HEK293 (cell line): ENCODE data around the gene RABEP2.
A peak's percentile ranks its signal among the peaks of the same experiment; 100 is the strongest.

ENCODE experiments used
- CTCF ChIA-PET: fragments of 350-600 bp; formaldehyde crosslinking; extraction: SDS; loops from one replicate; lab custom pipeline; 2021; ENCODE audit warnings: antibody characterized with exemption; lab: Yijun Ruan, JAX
- POLR2A ChIA-PET: fragments of 300-600 bp; formaldehyde crosslinking; extraction: SDS; loops from one replicate; lab custom pipeline; 2020; ENCODE audit warnings: antibody characterized with exemption, inconsistent platforms; lab: Yijun Ruan, JAX
- H3K27ac ChIP-seq: fragments of 200-500 bp; sonication (Bioruptor generic); 2 replicates; pipeline ENCODE4 v1.5.1; 2014; ENCODE audit warnings: low read depth, low read length, control low read depth, inconsistent platforms; ENCODE audit errors: extremely low read depth
- H3K36me3 ChIP-seq, 2 experiments: fragments of 200-500 bp in 1 of 2; sonication (Bioruptor generic) in 1 of 2; 1 replicate in 1 of 2; 2 replicates in 1 of 2; pipeline ENCODE4 v1.5.1; 2014 to 2017; ENCODE audit warnings: inconsistent platforms in 2 of 2, low read length in 2 of 2; ENCODE audit not compliant: control insufficient read depth in 2 of 2, insufficient read depth in 1 of 2
- H3K4me1 ChIP-seq: fragments of 200-500 bp; sonication (Bioruptor generic); 2 replicates; pipeline ENCODE4 v1.5.1; 2014; ENCODE audit warnings: mild to moderate bottlenecking, low read length, inconsistent platforms; ENCODE audit not compliant: control insufficient read depth, insufficient read depth
- H3K4me3 ChIP-seq: 2 replicates; pipeline ENCODE4 v1.5.1; 2011; ENCODE audit warnings: low read depth, mild to moderate bottlenecking, control low read depth, low read length, moderate library complexity
- H3K9me3 ChIP-seq: fragments of 200-500 bp; sonication (Bioruptor generic); 2 replicates; pipeline ENCODE4 v1.5.1; 2014; ENCODE audit warnings: low read depth, low read length, inconsistent platforms; ENCODE audit not compliant: control insufficient read depth, insufficient read depth
- GLIS1 ChIP-seq: fragments of 450-650 bp; formaldehyde crosslinking; IDR thresholded peaks from 2 replicates; pipeline ENCODE4 v1.5.1; 2016; ENCODE audit warnings: missing biosample characterization, missing genetic modification characterization
- GLIS2 ChIP-seq: fragments of 450-650 bp; formaldehyde crosslinking; IDR thresholded peaks from 2 replicates; pipeline ENCODE4 v1.5.1; 2016; ENCODE audit warnings: missing biosample characterization, missing genetic modification characterization
- KLF10 ChIP-seq: fragments of 450-650 bp; IDR thresholded peaks from 2 replicates; pipeline ENCODE4 v1.5.1; 2018; ENCODE audit warnings: missing biosample characterization, mild to moderate bottlenecking, missing genetic modification characterization
- KLF17 ChIP-seq: fragments of 450-650 bp; formaldehyde crosslinking; IDR thresholded peaks from 2 replicates; pipeline ENCODE4 v1.5.1; 2016; ENCODE audit warnings: missing biosample characterization, missing genetic modification characterization
- PRDM10 ChIP-seq: fragments of 450-650 bp; formaldehyde crosslinking; IDR thresholded peaks from 2 replicates; pipeline ENCODE4 v1.5.1; 2016; ENCODE audit warnings: missing biosample characterization, missing genetic modification characterization
- ZFP41 ChIP-seq: fragments of 450-650 bp; formaldehyde crosslinking; IDR thresholded peaks from 2 replicates; pipeline ENCODE4 v1.5.1; 2016; ENCODE audit warnings: missing biosample characterization, missing genetic modification characterization, borderline replicate concordance
- ZNF223 ChIP-seq: fragments of 450-650 bp; formaldehyde crosslinking; IDR thresholded peaks from 2 replicates; pipeline ENCODE4 v1.5.1; 2016; ENCODE audit warnings: missing biosample characterization, missing genetic modification characterization
- ZNF274 ChIP-seq, 2 experiments: fragments of 200-500 bp in 1 of 2; fragments of 450-650 bp in 1 of 2; sonication (Bioruptor generic) in 1 of 2; formaldehyde crosslinking in 1 of 2; IDR thresholded peaks; 2 replicates each; pipeline versions ENCODE4 v1.5.1 to v1.6.1; 2014 to 2016; ENCODE audit warnings: borderline replicate concordance in 1 of 2, inconsistent platforms in 1 of 2, low read length in 1 of 2, missing biosample characterization in 1 of 2, missing genetic modification characterization in 1 of 2
- ZNF530 ChIP-seq: fragments of 450-650 bp; formaldehyde crosslinking; IDR thresholded peaks from 2 replicates; pipeline ENCODE4 v1.5.1; 2016; ENCODE audit warnings: low read depth, missing biosample characterization, missing genetic modification characterization
- ZNF645 ChIP-seq: fragments of 450-650 bp; formaldehyde crosslinking; IDR thresholded peaks from 2 replicates; pipeline ENCODE4; 2016; ENCODE audit warnings: missing biosample characterization, missing genetic modification characterization
- TF ChIP-seq, protein P1 (sequence below): fragments of 450-650 bp; formaldehyde crosslinking; IDR thresholded peaks from 2 replicates; pipeline ENCODE4 v1.5.1; 2017; ENCODE audit warnings: missing biosample characterization, missing genetic modification characterization
- TF ChIP-seq, protein P2 (sequence below): sonication (generic); formaldehyde crosslinking; IDR thresholded peaks from 2 replicates; pipeline ENCODE4 v1.8.1; 2022; ENCODE audit warnings: mild to moderate bottlenecking, moderate library complexity, missing genetic modification reagents
- TF ChIP-seq, protein P3 (sequence below): fragments of 450-650 bp; formaldehyde crosslinking; IDR thresholded peaks from 2 replicates; pipeline ENCODE4 v1.5.1; 2016; ENCODE audit warnings: missing biosample characterization, missing genetic modification characterization

The RABEP2 gene

DNA sequence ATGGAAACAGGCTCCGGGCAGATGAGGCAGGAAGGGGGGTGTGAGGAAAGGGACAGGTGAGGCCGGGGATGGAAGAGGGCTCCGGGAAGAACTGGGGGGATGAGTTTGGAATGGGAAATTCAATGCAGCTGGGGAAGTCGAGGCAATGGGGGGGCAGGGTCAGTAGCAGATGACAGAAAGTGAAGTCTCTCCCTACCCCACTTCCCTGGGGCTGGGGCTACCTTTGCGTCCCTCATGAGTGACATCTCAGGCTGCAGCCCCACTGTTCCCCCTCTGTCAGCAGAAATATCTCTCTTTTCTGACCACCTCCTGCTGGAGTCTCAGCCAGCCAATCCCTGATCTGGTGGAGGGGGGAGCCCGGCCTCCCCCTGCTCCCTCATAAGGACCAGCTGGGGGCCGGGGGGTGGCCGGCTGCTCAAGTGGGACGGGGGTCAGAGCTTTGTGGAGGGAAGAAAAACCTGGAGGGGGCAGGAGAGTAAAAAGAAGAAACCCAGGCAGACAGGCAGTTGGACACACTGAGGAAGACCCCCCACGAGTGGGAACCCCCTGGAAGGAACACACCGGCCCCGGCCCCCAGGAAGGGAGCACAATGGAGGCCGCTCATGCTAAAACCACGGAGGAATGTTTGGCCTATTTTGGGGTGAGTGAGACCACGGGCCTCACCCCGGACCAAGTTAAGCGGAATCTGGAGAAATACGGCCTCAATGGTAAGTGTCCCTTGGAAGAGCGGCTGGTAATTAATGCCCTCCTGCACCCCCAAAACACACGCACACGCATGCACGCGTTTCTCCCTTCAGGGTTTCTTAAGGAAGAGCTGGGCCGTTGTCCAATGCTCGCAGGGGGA lies 46.7 kb downstream of the RABEP2 start, which contains the start of gene ATP2A1:
ATP2A1 (plus strand) TSS at position 406 of the 844 bp plus-strand sequence; CDS start at position 590, 184 bp downstream.
- peak within 1 kb of the TSS; percentile 67; the same call in 1 of the 2 replicates for H3K27ac ChIP-seq

DNA sequence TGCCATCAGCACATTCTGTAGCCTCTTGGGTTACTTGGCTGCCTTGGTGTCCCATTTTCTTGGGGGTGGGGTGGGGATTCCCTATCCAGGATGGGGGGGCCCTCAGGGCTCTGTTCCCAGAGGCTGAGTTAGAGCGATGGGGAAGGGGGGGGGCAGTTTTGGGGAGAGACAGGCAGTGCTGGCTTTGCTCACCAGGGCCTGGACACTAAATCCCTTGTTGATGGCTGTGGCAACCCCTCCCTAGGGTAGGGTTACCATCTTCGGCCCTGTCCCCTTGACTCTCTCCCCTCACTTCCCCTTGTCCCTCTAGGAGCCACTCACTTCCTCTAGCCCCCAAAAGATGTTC lies 47.4 kb downstream of the RABEP2 start:
- Histone ChIP-seq H3K36me3 (peaks cover 4 to 17% of the 10 kb centered on the region in 2 experiments; a peak in 2 of 3 replicates), H3K27ac (no peak overlapping the region), H3K9me3 (no peaks in the 10 kb centered on the region), H3K4me1 (peaks cover 11% of the 10 kb centered on the region), H3K4me3 (no peak overlapping the region)
- ChIA-PET CTCF (no interaction called here), POLR2A (no interaction called here)
- TF ChIP-seq, protein P1, sequence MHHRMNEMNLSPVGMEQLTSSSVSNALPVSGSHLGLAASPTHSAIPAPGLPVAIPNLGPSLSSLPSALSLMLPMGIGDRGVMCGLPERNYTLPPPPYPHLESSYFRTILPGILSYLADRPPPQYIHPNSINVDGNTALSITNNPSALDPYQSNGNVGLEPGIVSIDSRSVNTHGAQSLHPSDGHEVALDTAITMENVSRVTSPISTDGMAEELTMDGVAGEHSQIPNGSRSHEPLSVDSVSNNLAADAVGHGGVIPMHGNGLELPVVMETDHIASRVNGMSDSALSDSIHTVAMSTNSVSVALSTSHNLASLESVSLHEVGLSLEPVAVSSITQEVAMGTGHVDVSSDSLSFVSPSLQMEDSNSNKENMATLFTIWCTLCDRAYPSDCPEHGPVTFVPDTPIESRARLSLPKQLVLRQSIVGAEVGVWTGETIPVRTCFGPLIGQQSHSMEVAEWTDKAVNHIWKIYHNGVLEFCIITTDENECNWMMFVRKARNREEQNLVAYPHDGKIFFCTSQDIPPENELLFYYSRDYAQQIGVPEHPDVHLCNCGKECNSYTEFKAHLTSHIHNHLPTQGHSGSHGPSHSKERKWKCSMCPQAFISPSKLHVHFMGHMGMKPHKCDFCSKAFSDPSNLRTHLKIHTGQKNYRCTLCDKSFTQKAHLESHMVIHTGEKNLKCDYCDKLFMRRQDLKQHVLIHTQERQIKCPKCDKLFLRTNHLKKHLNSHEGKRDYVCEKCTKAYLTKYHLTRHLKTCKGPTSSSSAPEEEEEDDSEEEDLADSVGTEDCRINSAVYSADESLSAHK, result no peak
- TF ChIP-seq KLF17, result 0 out of 2 replicates have a peak, but pooled peaks have one; percentile 34

More for the DNA sequence above, 46.7 kb downstream of the RABEP2 start, which contains the start of gene ATP2A1:
- Histone ChIP-seq H3K4me3 (peak within 1 kb of the TSS; percentile 62), H3K9me3 (no peaks in the 10 kb centered on the region), H3K4me1 (peaks cover 11% of the 10 kb centered on the region), H3K36me3 (peaks cover 4 to 11% of the 10 kb centered on the region in 2 experiments; a peak in 2 of 3 replicates)
- POLR2A ChIA-PET, result interaction anchor here (1.2 to 2.5 kb wide), 6 partner anchors 10 to 73 kb away, joined by 3 to 13 read pairs (median 9); partner anchors contain the start of genes NFATC2IP, SH2B1 and TUFM
- CTCF ChIA-PET, result no interaction called here
- TF ChIP-seq, protein P2, sequence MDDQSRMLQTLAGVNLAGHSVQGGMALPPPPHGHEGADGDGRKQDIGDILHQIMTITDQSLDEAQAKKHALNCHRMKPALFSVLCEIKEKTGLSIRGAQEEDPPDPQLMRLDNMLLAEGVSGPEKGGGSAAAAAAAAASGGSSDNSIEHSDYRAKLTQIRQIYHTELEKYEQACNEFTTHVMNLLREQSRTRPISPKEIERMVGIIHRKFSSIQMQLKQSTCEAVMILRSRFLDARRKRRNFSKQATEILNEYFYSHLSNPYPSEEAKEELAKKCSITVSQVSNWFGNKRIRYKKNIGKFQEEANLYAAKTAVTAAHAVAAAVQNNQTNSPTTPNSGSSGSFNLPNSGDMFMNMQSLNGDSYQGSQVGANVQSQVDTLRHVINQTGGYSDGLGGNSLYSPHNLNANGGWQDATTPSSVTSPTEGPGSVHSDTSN (CRISPR knock-in tag), result no peak
- TF ChIP-seq PRDM10, result peak; percentile 56; the same call in 1 of the 2 replicates
- TF ChIP-seq KLF10 (tag by site-specific recombination), result no peak
- TF ChIP-seq, protein P3, sequence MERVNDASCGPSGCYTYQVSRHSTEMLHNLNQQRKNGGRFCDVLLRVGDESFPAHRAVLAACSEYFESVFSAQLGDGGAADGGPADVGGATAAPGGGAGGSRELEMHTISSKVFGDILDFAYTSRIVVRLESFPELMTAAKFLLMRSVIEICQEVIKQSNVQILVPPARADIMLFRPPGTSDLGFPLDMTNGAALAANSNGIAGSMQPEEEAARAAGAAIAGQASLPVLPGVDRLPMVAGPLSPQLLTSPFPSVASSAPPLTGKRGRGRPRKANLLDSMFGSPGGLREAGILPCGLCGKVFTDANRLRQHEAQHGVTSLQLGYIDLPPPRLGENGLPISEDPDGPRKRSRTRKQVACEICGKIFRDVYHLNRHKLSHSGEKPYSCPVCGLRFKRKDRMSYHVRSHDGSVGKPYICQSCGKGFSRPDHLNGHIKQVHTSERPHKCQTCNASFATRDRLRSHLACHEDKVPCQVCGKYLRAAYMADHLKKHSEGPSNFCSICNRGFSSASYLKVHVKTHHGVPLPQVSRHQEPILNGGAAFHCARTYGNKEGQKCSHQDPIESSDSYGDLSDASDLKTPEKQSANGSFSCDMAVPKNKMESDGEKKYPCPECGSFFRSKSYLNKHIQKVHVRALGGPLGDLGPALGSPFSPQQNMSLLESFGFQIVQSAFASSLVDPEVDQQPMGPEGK (tag by site-specific recombination), result peak; percentile 51; the same call in 1 of the 2 replicates
- TF ChIP-seq GLIS1 (tag by site-specific recombination), result peak; percentile 94
- TF ChIP-seq ZNF223 (tag by site-specific recombination), result no peak
- TF ChIP-seq ZNF645 (tag by site-specific recombination), result no peak
- TF ChIP-seq ZNF530, result no peak
- no peak for TF ChIP-seq ZFP41
- TF ChIP-seq GLIS2 (tag by site-specific recombination), result peak; percentile 78
- no peak for TF ChIP-seq ZNF274 (IDR thresholded peaks at IDR 0.05; ENCODE audit: low read length)
- TF ChIP-seq ZNF274 (tag by site-specific recombination; IDR thresholded peaks at IDR 0.05; ENCODE audit: borderline replicate concordance), result no peak
